DND-41 (cell line): ENCODE measurements around the gene XRCC6.

Experiments
- ATAC-seq: fragments of 200-7000 bp; cut with Tn5 transposase; 3 replicates; pipeline ENCODE4 v1.9.1; 2021; ENCODE audit warnings: low read depth; ENCODE audit not compliant: insufficient read depth
- DNase-seq: peaks from one replicate; pipeline ENCODE4 v3.0.0-alpha.2; 2020
- H2AFZ ChIP-seq: 2 replicates; pipeline ENCODE4 v1.6.0; 2012; ENCODE audit warnings: low read depth, low read length
- H3K27ac ChIP-seq: 2 replicates; pipeline ENCODE4 v1.5.1; 2012; ENCODE audit warnings: low read length, inconsistent platforms
- H3K27me3 ChIP-seq: fragments of 200-600 bp; sonication (generic); 2 replicates; pipeline ENCODE4 v1.6.0; 2012; ENCODE audit warnings: low read length, mild to moderate bottlenecking, inconsistent platforms; ENCODE audit not compliant: insufficient read depth, poor library complexity
- H3K36me3 ChIP-seq: 2 replicates; pipeline ENCODE4 v1.5.1; 2012; ENCODE audit warnings: low read length, inconsistent platforms; ENCODE audit not compliant: insufficient read depth
- H3K4me1 ChIP-seq: 2 replicates; pipeline ENCODE4 v1.5.1; 2012; ENCODE audit warnings: mild to moderate bottlenecking, low read length; ENCODE audit not compliant: insufficient read depth
- H3K4me2 ChIP-seq: 2 replicates; pipeline ENCODE4 v1.6.0; 2012; ENCODE audit warnings: mild to moderate bottlenecking, moderate library complexity, low read length, inconsistent platforms; ENCODE audit not compliant: insufficient read depth
- H3K4me3 ChIP-seq, 2 experiments: fragments of 200-600 bp in 1 of 2; shearing (Covaris generic) in 1 of 2; 2 replicates each; pipeline ENCODE4 v1.5.1; 2012 to 2016; ENCODE audit warnings: inconsistent platforms in 2 of 2, low read length in 2 of 2, mild to moderate bottlenecking in 2 of 2, low read depth in 1 of 2, moderate library complexity in 1 of 2
- H3K79me2 ChIP-seq: 2 replicates; pipeline ENCODE4 v1.6.0; 2012; ENCODE audit warnings: low read length, inconsistent platforms; ENCODE audit not compliant: insufficient read depth
- H3K9ac ChIP-seq: 2 replicates; pipeline ENCODE4 v1.6.0; 2012; ENCODE audit warnings: low read depth, mild to moderate bottlenecking, inconsistent platforms, low read length, moderate library complexity
- H3K9me3 ChIP-seq: 2 replicates; pipeline ENCODE4 v1.5.1; 2012; ENCODE audit warnings: low read length, moderate library complexity, mild to moderate bottlenecking, inconsistent platforms; ENCODE audit not compliant: insufficient read depth, severe bottlenecking
- H4K20me1 ChIP-seq: 2 replicates; pipeline ENCODE4 v1.6.0; 2012; ENCODE audit warnings: low read length; ENCODE audit not compliant: insufficient read depth
- EZH2 ChIP-seq: IDR thresholded peaks from 3 replicates; pipeline ENCODE4 v1.6.1; 2012; ENCODE audit warnings: borderline replicate concordance, low read depth, mild to moderate bottlenecking, moderate library complexity, low read length, inconsistent platforms; ENCODE audit not compliant: severe bottlenecking
- TF ChIP-seq, protein P1 (sequence below): IDR thresholded peaks from 2 replicates; pipeline ENCODE4 v1.5.1; 2012; ENCODE audit warnings: borderline replicate concordance, low read length, moderate library complexity, mild to moderate bottlenecking; ENCODE audit not compliant: poor library complexity, severe bottlenecking; ENCODE audit errors: extremely low read depth

The XRCC6 gene

DNA sequence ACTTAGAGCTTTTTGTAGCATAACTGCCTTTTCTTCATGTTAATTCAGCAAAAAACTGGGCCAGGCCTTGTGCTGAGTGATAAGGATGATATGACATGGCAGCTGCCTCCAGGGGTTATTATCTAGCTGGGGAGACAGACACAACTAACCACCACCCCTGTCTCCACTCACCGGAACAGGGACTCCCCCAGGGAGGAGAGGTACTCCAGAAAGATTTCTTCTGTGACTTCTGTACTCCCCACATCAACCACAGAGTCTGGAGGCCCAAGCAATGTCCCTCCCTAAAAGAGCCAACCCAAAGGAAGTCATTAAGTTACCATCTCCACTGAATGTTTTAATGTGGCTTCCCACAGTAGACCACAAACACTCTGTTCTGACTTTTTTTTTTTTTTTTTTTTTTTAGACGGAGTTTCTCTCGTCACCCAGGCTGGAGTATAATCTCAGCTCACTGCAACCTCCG lies 17.2 kb upstream of the XRCC6 start:
- Histone ChIP-seq H3K4me1 (no peaks in the 10 kb centered on the region), H3K36me3 (peaks cover 36% of the 10 kb centered on the region)
- peak; percentile 70 for DNase-seq

DNA sequence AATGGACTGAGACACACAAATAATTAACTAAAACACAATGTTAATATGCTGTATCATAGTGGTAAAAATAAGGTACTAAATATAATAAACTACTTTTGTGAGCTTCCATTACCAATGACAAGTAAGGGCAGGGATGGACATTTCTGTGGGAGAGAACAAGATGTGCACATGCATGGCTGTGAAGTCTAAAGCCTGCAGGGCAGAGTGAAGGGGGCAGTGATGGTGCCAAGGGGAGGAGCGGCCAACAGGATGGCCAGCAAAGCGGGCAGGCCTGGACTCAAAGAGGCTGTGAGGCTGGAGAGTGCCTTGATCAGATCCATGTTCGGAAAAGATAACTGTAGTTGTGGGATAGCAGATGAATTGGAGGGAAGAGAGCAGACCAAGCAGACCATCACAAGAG lies 12.7 kb upstream of the XRCC6 start:
- Histone ChIP-seq H3K9ac (no peak overlapping the region), H3K27me3 (no peaks in the 10 kb centered on the region), H3K27ac (no peak overlapping the region), H3K4me3 (no peak overlapping the region), H3K79me2 (no peaks in the 10 kb centered on the region), H3K36me3 (peaks cover 18% of the 10 kb centered on the region; the same call in 1 of the 2 replicates), H2AFZ (no peak overlapping the region), H3K9me3 (no peaks in the 10 kb centered on the region), H3K4me1 (no peaks in the 10 kb centered on the region), H3K4me2 (no peak overlapping the region), H4K20me1 (peaks cover 74% of the 10 kb centered on the region; the same call in 1 of the 2 replicates)
- DNase-seq = no peak
- TF ChIP-seq EZH2 = no peak
- TF ChIP-seq, protein P1, sequence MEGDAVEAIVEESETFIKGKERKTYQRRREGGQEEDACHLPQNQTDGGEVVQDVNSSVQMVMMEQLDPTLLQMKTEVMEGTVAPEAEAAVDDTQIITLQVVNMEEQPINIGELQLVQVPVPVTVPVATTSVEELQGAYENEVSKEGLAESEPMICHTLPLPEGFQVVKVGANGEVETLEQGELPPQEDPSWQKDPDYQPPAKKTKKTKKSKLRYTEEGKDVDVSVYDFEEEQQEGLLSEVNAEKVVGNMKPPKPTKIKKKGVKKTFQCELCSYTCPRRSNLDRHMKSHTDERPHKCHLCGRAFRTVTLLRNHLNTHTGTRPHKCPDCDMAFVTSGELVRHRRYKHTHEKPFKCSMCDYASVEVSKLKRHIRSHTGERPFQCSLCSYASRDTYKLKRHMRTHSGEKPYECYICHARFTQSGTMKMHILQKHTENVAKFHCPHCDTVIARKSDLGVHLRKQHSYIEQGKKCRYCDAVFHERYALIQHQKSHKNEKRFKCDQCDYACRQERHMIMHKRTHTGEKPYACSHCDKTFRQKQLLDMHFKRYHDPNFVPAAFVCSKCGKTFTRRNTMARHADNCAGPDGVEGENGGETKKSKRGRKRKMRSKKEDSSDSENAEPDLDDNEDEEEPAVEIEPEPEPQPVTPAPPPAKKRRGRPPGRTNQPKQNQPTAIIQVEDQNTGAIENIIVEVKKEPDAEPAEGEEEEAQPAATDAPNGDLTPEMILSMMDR = no peak
- ATAC-seq = no peak

More for the DNA sequence above, 17.2 kb upstream of the XRCC6 start:
- TF ChIP-seq, protein P1 = no peak
- TF ChIP-seq EZH2 = no peak
- Histone ChIP-seq H3K9me3 (no peaks in the 10 kb centered on the region), H3K27me3 (no peaks in the 10 kb centered on the region), H2AFZ (no peak overlapping the region), H3K27ac (no peak overlapping the region), H3K4me3 (no peak overlapping the region), H3K4me2 (no peak overlapping the region), H3K9ac (no peak overlapping the region), H4K20me1 (peaks cover 61% of the 10 kb centered on the region; the same call in 1 of the 2 replicates), H3K79me2 (no peaks in the 10 kb centered on the region)
- peak; percentile 97 for ATAC-seq

GRCh38 chr22:41612603-41613306 lies 8.3 kb upstream of the XRCC6 start:
- DNase-seq (no peak), ATAC-seq (no peak)
- H3K4me3 ChIP-seq = no peak overlapping the region
- no peaks in the 10 kb centered on the region for H3K79me2 ChIP-seq
- no peak overlapping the region for H3K27ac ChIP-seq
- H3K9ac ChIP-seq = no peak overlapping the region
- H3K9me3 ChIP-seq = no peaks in the 10 kb centered on the region
- H3K4me1 ChIP-seq = no peaks in the 10 kb centered on the region
- no peaks in the 10 kb centered on the region for H3K36me3 ChIP-seq
- no peaks in the 10 kb centered on the region for H3K27me3 ChIP-seq
- peaks cover 43% of the 10 kb centered on the region; the same call in 1 of the 2 replicates for H4K20me1 ChIP-seq
- H3K4me2 ChIP-seq = no peak overlapping the region
- H2AFZ ChIP-seq = no peak overlapping the region
- TF ChIP-seq, protein P1 = no peak
- TF ChIP-seq EZH2 = no peak
